ENCODE data around the gene PDE4D.

DNA sequence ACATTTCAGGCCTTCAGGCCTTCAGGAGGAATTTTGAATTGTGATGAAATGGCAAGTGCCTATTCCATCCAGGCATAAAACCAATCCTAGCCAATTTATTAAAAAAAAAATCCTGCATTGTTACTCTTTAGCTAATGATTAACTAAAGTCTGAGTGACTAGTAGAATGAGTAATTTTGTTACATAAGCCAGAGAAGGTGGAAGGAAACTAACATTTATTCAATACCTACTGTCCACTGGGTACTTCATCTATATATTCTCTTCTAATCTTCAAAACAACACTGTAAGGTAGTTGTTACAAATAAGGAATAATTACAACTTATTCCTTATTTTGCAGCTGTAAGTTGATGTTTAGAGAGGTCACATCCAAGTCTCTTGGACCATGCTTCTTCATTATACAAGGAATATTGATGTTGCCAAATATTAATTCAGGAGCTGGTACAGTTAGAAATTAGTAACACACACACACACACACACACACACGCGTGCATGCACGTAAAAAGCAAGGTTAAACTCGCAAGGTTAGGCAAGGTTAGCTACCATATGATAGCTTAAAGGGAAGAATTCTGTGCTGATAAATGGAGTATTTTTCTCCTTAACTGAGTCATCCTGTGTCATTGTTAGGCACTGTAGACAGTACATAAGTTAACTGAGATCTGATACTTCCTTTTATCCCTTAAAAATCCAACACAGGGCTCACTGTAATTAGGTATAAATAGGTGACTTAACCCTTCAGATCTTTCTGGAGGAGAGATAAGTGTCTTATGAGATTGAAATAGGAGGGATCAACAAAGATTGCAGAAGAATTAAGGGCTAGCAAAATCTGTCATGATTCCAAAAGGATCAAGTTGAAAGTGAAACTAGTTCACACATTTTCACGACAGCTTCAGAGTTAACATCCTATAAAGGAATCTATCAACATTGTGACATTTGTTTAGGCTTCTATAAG, 596.9 kb downstream of the PDE4D start:
- TF ChIP-seq, protein P1, sequence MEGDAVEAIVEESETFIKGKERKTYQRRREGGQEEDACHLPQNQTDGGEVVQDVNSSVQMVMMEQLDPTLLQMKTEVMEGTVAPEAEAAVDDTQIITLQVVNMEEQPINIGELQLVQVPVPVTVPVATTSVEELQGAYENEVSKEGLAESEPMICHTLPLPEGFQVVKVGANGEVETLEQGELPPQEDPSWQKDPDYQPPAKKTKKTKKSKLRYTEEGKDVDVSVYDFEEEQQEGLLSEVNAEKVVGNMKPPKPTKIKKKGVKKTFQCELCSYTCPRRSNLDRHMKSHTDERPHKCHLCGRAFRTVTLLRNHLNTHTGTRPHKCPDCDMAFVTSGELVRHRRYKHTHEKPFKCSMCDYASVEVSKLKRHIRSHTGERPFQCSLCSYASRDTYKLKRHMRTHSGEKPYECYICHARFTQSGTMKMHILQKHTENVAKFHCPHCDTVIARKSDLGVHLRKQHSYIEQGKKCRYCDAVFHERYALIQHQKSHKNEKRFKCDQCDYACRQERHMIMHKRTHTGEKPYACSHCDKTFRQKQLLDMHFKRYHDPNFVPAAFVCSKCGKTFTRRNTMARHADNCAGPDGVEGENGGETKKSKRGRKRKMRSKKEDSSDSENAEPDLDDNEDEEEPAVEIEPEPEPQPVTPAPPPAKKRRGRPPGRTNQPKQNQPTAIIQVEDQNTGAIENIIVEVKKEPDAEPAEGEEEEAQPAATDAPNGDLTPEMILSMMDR (IDR thresholded peaks at IDR 0.05): no peak
- no peak for TF ChIP-seq EZH2 (IDR thresholded peaks at IDR 0.05)

Data from neural progenitor cell (in vitro differentiated cells).